CD1c-positive myeloid dendritic cell (primary cell): Measurements from ENCODE around the gene DIAPH1.

Experiments used
- DNase-seq: peaks from one replicate; pipeline ENCODE4 v3.0.0-alpha.2; 2016; ENCODE audit errors: extremely low spot score

DIAPH1 gene

GRCh38 chr5:141506381-141507155, 112.2 kb downstream of the DIAPH1 start:
- no peak for DNase-seq

GRCh38 chr5:141504216-141504615, 114.6 kb downstream of the DIAPH1 start:
- no peak for DNase-seq

DNA sequence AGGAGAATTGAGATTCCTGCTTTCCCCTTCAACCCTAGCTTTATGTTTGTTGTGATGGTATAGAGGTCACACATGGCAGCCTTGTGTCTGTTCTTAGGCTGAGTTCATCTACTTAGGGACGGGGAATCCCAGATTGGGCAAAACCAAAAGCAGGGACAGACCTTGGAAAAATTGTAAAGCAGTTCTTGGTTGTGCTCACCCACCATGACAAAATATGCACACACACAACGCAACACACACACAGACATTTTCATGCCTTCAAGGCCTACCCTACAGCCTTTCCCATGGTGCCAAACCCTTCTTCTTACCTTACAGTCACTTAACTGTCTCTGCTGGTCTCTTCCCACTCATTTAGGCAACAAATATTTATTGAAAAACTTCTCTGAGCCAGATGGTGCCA, 115.1 kb downstream of the DIAPH1 start:
- DNase-seq: no peak

DNA sequence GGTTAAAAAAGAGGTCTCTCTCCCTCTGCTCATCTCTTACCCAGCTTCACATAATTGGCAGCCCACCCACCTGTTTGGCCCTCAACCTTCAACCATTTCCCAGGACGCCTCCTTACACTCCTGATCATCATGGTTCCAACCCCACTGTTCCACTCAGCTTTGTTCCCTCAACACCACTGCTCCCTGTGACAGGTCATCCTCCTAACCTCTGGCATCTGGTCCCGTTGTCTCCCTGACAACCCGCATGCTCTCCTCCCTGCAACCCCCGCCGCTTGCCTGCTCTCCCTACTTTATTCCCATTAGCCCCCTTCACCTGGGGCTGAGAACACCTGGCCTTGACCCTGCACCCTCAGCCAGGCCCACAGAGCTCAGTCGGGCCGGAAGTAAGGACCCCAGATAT, 117.0 kb downstream of the DIAPH1 start:
- DNase-seq: no peak

- no peak for DNase-seq
These were observed 122.8 kb downstream of the DIAPH1 start for GRCh38 chr5:141496038-141496437.

DNA sequence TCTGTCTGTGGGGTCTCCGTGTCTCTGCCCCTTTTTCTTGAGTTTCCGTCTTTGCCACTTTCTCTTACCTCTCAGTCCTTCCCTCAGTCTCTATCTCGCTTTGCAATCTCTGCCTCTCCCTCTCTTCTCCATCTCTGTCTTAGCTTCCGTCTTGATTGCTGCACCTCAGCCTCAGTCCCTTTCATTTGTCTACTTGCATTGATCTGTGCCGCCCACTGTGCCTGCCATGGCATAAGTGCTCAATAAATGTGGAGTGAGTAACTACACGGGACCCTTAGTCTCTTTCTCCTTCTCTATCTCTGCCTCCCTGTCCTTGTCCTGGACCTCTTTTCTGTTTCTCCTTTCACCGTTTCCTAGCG, 123.4 kb downstream of the DIAPH1 start:
- no peak for DNase-seq

- no peak for DNase-seq
These were observed 123.9 kb downstream of the DIAPH1 start for GRCh38 chr5:141494761-141495452.

- DNase-seq: no peak
These were observed 125.0 kb downstream of the DIAPH1 start for GRCh38 chr5:141493500-141494422.

- DNase-seq: peak; percentile 27
These were observed 126.5 kb downstream of the DIAPH1 start for GRCh38 chr5:141492168-141492885.

- DNase-seq: no peak
These were observed 127.3 kb downstream of the DIAPH1 start for GRCh38 chr5:141491323-141492167.

- DNase-seq: no peak
These were observed 128.0 kb downstream of the DIAPH1 start for GRCh38 chr5:141490771-141491170.

DNA sequence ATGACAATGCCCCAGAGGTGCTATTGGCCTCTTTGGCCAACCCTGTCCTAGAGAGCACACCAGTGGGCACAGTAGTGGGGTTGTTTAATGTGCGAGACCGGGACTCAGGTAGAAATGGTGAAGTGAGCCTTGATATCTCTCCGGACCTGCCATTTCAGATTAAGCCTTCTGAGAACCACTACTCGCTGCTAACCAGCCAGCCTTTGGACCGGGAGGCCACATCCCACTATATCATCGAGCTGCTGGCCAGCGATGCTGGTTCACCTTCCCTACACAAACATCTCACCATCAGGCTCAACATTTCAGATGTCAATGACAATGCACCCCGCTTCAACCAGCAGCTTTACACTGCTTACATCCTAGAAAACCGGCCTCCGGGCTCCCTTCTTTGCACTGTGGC, 128.5 kb downstream of the DIAPH1 start:
- DNase-seq: no peak

- no peak for DNase-seq
These were observed 129.0 kb downstream of the DIAPH1 start for GRCh38 chr5:141489841-141490240.

DNA sequence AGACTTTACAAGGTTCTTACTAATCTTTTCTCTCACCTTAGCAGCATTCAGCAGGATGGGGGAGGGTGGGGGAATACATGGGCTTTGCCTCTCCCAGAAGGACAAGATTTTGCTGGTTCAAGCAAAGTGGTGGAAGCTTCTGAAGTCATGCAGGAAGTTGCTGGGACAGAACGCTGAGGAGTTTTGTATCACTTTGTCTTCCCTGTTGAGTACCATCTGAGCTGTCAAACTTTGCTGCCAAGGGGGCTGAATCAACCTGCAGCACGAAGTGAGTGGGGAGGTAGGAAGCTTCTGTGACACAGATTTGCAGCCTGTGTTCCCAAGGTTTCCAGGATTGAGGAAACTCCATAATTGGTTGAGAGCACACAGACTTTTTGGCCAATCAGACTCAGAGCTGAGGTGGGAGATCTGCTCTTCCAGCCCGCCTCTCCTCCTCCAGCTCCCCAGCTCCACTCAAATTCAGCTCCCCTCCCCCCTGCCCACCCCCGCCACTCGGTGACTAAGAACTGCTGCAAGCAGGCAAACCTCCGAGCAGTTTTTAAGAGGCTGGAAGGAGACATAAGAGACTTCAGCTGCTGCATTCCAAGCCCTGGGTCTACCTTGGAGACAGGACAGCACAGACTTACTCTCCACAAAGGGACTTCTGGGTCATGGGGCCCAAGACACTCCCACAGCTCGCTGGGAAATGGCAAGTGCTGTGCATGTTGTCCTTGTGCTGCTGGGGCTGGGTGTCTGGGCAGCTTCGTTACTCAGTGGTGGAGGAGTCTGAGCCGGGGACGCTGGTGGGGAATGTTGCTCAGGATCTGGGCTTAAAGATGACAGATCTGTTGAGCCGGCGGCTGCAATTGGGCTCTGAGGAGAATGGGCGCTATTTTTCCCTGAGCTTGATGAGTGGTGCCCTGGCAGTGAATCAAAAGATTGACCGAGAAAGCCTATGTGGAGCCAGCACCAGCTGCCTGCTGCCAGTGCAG, 129.9 kb downstream of the DIAPH1 start, which contains the start of gene PCDHGC5:
Gene PCDHGC5 (plus strand): TSS at position 491 of the 971 bp plus-strand sequence. CDS start 160 bp downstream, at position 651.
- DNase-seq: no peak

DNA sequence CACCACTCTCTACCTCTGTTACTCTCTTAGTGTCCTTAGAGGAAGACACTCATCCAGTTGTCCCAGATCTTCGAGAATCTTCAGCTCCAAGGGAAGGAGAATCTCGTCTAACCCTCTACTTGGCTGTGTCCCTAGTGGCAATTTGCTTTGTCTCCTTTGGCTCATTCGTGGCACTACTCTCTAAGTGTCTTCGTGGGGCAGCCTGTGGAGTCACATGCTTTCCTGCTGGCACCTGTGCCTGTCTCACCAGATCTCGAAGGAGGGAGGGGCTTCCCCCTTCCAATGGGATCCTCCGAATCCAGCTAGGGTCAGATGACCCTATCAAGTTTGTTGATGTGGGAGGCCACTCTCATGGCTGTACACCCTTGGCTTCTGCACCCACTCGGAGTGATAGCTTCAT, 131.7 kb downstream of the DIAPH1 start:
- no peak for DNase-seq

GRCh38 chr5:141486091-141486490, 132.7 kb downstream of the DIAPH1 start:
- DNase-seq: no peak

DNA sequence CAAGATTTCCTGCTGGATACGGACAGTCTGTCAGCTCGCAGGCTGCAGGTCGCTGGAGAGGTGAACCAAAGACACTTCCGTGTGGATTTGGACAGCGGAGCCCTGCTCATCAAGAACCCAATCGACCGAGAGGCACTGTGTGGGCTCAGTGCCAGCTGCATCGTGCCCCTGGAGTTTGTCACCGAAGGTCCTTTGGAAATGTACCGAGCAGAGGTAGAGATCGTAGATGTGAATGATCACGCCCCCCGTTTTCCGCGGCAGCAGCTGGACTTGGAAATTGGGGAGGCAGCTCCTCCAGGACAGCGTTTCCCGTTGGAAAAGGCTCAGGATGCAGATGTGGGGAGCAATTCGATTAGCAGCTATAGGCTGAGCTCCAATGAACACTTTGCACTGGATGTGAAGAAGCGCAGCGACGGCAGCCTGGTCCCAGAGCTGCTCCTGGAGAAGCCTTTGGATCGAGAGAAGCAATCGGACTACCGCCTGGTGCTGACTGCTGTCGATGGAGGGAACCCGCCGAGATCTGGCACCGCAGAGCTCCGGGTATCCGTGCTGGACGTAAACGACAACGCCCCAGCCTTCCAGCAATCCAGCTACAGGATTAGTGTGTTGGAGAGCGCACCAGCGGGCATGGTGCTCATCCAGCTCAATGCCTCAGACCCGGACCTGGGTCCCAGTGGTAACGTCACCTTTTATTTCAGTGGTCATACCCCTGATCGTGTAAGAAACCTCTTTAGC, 133.3 kb downstream of the DIAPH1 start:
- no peak for DNase-seq

- DNase-seq: no peak
These were observed 134.0 kb downstream of the DIAPH1 start, which contains the start of gene PCDHGC4 for GRCh38 chr5:141484641-141485311. Gene PCDHGC4 (plus strand): TSS chr5:141485030. CDS start chr5:141485174, 144 bp downstream.
